WERI-Rb-1 (cell line): Measurements from ENCODE around the gene ARSI.

Source experiments
- DNase-seq: peaks from one replicate; pipeline ENCODE4 v3.0.0-alpha.2; 2020
- H3K27ac ChIP-seq: fragments of 250-450 bp; sonication (Bioruptor Pico); 2 replicates; pipeline ENCODE4 v1.5.1; 2020; ENCODE audit warnings: mild to moderate bottlenecking, moderate library complexity
- H3K27me3 ChIP-seq: fragments of 250-450 bp; sonication (Bioruptor Pico); 2 replicates; pipeline ENCODE4 v1.5.1; 2021; ENCODE audit warnings: mild to moderate bottlenecking, low read depth, moderate library complexity; ENCODE audit not compliant: insufficient read depth, severe bottlenecking
- H3K36me3 ChIP-seq: fragments of 250-450 bp; sonication (Bioruptor Pico); 2 replicates; pipeline ENCODE4 v1.5.1; 2020; ENCODE audit warnings: mild to moderate bottlenecking, moderate library complexity
- H3K4me3 ChIP-seq: 2 replicates; pipeline ENCODE4 v1.5.1; 2011; ENCODE audit warnings: low read depth, mild to moderate bottlenecking, control low read depth, low read length
- H3K9me3 ChIP-seq: fragments of 250-450 bp; sonication (Bioruptor Pico); 2 replicates; pipeline ENCODE4 v1.5.1; 2021; ENCODE audit warnings: mild to moderate bottlenecking, moderate library complexity; ENCODE audit not compliant: severe bottlenecking
- CTCF ChIP-seq: IDR thresholded peaks from 2 replicates; pipeline ENCODE4 v1.5.1; 2011; ENCODE audit warnings: low read depth, mild to moderate bottlenecking, control low read depth, inconsistent platforms, low read length

ARSI gene

DNA sequence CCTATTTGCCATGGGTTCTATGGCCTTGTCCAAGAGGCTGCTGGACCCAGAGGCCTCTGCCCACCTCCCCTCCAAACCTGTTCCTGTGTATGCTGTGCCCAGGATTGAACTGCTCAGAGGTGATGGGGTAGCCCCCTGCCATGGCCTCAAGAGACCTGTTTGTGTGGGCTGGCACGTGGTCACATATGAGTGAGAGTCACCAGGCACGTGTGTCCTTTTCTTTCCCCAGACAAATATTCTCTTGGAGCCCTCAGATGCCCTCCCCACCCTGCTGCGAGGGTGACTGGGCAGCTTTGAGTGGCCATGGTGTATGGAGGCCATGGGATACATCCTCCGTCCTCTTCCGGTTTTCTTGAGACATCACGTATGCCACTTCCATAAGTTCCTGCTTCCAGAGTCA is 43.9 kb upstream of the ARSI start:
- H3K36me3 ChIP-seq: no peaks in the 10 kb centered on the region
- no peaks in the 10 kb centered on the region for H3K27me3 ChIP-seq
- H3K27ac ChIP-seq: no peak overlapping the region
- no peak for TF ChIP-seq CTCF
- no peak overlapping the region for H3K4me3 ChIP-seq
- no peak for DNase-seq
- no peaks in the 10 kb centered on the region for H3K9me3 ChIP-seq

DNA sequence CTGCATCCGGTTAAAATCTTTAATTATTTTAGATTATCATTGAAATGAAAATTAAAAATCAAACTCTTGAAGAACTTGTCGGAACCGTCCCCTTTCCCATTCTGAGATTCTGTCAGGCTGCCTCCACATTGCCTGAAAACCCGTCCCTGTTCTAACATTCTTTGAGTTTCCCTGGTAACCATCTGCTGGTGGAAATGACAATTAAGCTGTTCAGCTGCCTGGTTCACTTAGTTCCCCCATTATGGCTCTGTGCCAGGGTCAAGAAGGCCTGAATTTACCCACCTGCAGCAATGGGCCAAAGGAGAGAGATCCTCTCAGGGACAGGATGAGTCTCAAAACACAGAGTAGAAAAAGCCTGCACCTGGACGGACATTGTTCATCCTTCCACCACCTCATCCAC is 43.0 kb upstream of the ARSI start:
- TF ChIP-seq CTCF: no peak
- DNase-seq: no peak
- Histone ChIP-seq H3K9me3 (no peaks in the 10 kb centered on the region), H3K4me3 (no peak overlapping the region), H3K36me3 (no peaks in the 10 kb centered on the region), H3K27ac (no peak overlapping the region), H3K27me3 (no peaks in the 10 kb centered on the region)

GRCh38 chr5:150343994-150344631 is 41.4 kb upstream of the ARSI start:
- peak; percentile 40 for DNase-seq
- H3K9me3 ChIP-seq: no peaks in the 10 kb centered on the region
- H3K4me3 ChIP-seq: no peak overlapping the region
- H3K27me3 ChIP-seq: no peaks in the 10 kb centered on the region
- peak overlapping the region; percentile 30 for H3K27ac ChIP-seq
- H3K36me3 ChIP-seq: no peaks in the 10 kb centered on the region
- TF ChIP-seq CTCF: no peak

- H3K27ac ChIP-seq: no peak overlapping the region
- H3K9me3 ChIP-seq: peaks cover 2% of the 10 kb centered on the region
- no peak overlapping the region for H3K4me3 ChIP-seq
- TF ChIP-seq CTCF: no peak
- no peaks in the 10 kb centered on the region for H3K27me3 ChIP-seq
- DNase-seq: no peak
- H3K36me3 ChIP-seq: no peaks in the 10 kb centered on the region
Measured at GRCh38 chr5:150342583-150342982, 39.9 kb upstream of the ARSI start.

GRCh38 chr5:150341989-150342388 is 39.3 kb upstream of the ARSI start:
- H3K4me3 ChIP-seq: no peak overlapping the region
- no peak for DNase-seq
- H3K27ac ChIP-seq: no peak overlapping the region; the same call in 1 of the 2 replicates
- H3K9me3 ChIP-seq: peaks cover 3% of the 10 kb centered on the region
- TF ChIP-seq CTCF: no peak
- H3K36me3 ChIP-seq: no peaks in the 10 kb centered on the region
- no peaks in the 10 kb centered on the region for H3K27me3 ChIP-seq

DNA sequence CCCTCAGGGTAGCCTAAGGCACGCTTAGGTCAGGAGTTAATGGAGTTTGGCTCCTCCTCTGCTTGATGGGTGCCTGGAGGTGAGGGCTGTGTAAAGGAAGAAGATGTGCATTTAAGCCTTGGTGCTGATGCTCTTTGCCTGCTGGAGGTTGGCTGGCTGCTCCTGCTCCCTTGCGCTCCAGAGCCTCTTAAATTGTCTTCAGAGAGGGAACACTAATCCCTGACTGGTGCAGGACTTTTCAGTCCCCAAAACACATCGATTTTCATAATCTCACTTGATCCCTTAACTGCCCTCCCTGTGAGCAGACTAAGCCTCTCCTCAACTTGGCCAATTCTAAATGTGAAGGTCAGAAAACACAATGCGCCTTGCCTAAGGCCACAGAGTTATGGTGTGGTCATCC is 38.6 kb upstream of the ARSI start:
- H3K4me3 ChIP-seq: no peak overlapping the region
- H3K27me3 ChIP-seq: no peaks in the 10 kb centered on the region
- no peak for TF ChIP-seq CTCF
- H3K36me3 ChIP-seq: no peaks in the 10 kb centered on the region
- H3K9me3 ChIP-seq: peaks cover 3% of the 10 kb centered on the region
- peak overlapping the region; percentile 62 for H3K27ac ChIP-seq
- peak; percentile 78 for DNase-seq
